Kidney capillary endothelial cell (primary cell): Measurements from ENCODE around the gene NACC2.
"Not testable (repeated sequence)": the region's sequence is repeated elsewhere in the genome, so short reads cannot be mapped to it uniquely, and the experiment has no call there.

Experiments used
- DNase-seq: peaks from one replicate; pipeline ENCODE4 v3.0.0-alpha.2; 2018; ENCODE audit warnings: low spot score

Gene NACC2

GRCh38 chr9:136110082-136111061 lies 15.3 kb upstream of the NACC2 start:
- DNase-seq: no peak

GRCh38 chr9:136109351-136110081 lies 14.4 kb upstream of the NACC2 start:
- DNase-seq: peak; percentile 91

GRCh38 chr9:136108648-136109266 lies 13.7 kb upstream of the NACC2 start:
- no peak for DNase-seq

- DNase-seq: no peak
These were observed 13.0 kb upstream of the NACC2 start for GRCh38 chr9:136107953-136108647.

- no peak for DNase-seq
These were observed 12.3 kb upstream of the NACC2 start for GRCh38 chr9:136107155-136107952.

- no peak for DNase-seq
These were observed 10.5 kb upstream of the NACC2 start for GRCh38 chr9:136105398-136106135.

- no peak for DNase-seq
These were observed 9.8 kb upstream of the NACC2 start for GRCh38 chr9:136104916-136105315.

GRCh38 chr9:136104488-136104800 lies 9.4 kb upstream of the NACC2 start:
- no peak for DNase-seq

GRCh38 chr9:136103651-136104487 lies 8.8 kb upstream of the NACC2 start:
- no peak for DNase-seq

- DNase-seq: not testable (repeated sequence)
These were observed 6.6 kb upstream of the NACC2 start for GRCh38 chr9:136101615-136102074.

GRCh38 chr9:136100700-136101614 lies 5.9 kb upstream of the NACC2 start:
- no peak for DNase-seq

- DNase-seq: no peak
These were observed 4.5 kb upstream of the NACC2 start for GRCh38 chr9:136099542-136099941.

GRCh38 chr9:136098844-136099243 lies 3.8 kb upstream of the NACC2 start:
- no peak for DNase-seq

- no peak for DNase-seq
These were observed 3.1 kb upstream of the NACC2 start for GRCh38 chr9:136098210-136098609.

- no peak for DNase-seq
These were observed 1.5 kb upstream of the NACC2 start for GRCh38 chr9:136096505-136097001.

GRCh38 chr9:136093995-136094881 lies 851 bp downstream of the NACC2 start:
- no peak for DNase-seq

- no peak for DNase-seq
These were observed 1.6 kb downstream of the NACC2 start for GRCh38 chr9:136093346-136093986.
